ENCODE data around the gene F13A1.

Gene F13A1

GRCh38 chr6:6256259-6256658 is 64.2 kb downstream of the F13A1 start:
- TF ChIP-seq POLR2AphosphoS5 (IDR thresholded peaks at IDR 0.05; ENCODE audit: low read depth, low read length) (no peak), FOXP2 (optimal IDR thresholded peaks at IDR 0.05; ENCODE audit: borderline replicate concordance, extremely low read depth, extremely low read length, insufficient read depth) (no peak), TAF1 (IDR thresholded peaks at IDR 0.05; ENCODE audit: borderline replicate concordance, insufficient read depth, low read length) (no peak), REST (IDR thresholded peaks at IDR 0.05; ENCODE audit: insufficient read depth in 1 of 2, low read depth in 2 of 2, low read length in 2 of 2) (no peak), SIN3A (IDR thresholded peaks at IDR 0.05; ENCODE audit: borderline replicate concordance, insufficient read depth, low read length) (no peak)

GRCh38 chr6:6251555-6252280 is 68.7 kb downstream of the F13A1 start:
- no peak for TF ChIP-seq TAF1 (IDR thresholded peaks at IDR 0.05; ENCODE audit: borderline replicate concordance, insufficient read depth, low read length)
- TF ChIP-seq POLR2AphosphoS5 (IDR thresholded peaks at IDR 0.05; ENCODE audit: low read depth, low read length): no peak
- TF ChIP-seq FOXP2 (optimal IDR thresholded peaks at IDR 0.05; ENCODE audit: borderline replicate concordance, extremely low read depth, extremely low read length, insufficient read depth): no peak
- TF ChIP-seq SIN3A (IDR thresholded peaks at IDR 0.05; ENCODE audit: borderline replicate concordance, insufficient read depth, low read length): no peak
- TF ChIP-seq REST (IDR thresholded peaks at IDR 0.05; ENCODE audit: insufficient read depth in 1 of 2, low read depth in 2 of 2, low read length in 2 of 2): no peak

DNA sequence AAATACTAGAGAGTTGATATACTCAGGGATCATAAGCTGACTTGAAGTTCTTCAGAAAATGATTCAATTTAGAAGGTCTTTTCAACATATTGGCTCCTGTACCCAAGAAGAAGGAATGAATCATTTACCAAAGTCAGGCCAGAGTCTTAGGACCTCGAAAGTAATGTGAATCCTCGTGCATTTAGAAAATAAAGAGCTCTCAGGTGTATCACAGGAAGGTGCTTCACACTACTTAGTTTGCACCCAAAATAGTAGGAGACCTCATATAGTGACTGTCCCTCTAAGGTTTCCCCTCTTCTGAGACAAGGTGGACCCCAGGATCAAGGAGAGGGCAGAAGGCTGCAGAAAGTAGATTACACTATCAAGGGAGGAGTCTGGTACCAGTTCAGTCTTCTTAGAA is 71.8 kb downstream of the F13A1 start:
- TF ChIP-seq POLR2AphosphoS5 (IDR thresholded peaks at IDR 0.05; ENCODE audit: low read depth, low read length) (no peak), TAF1 (IDR thresholded peaks at IDR 0.05; ENCODE audit: borderline replicate concordance, insufficient read depth, low read length) (no peak), SIN3A (IDR thresholded peaks at IDR 0.05; ENCODE audit: borderline replicate concordance, insufficient read depth, low read length) (no peak), FOXP2 (optimal IDR thresholded peaks at IDR 0.05; ENCODE audit: borderline replicate concordance, extremely low read depth, extremely low read length, insufficient read depth) (no peak), REST (IDR thresholded peaks at IDR 0.05; ENCODE audit: insufficient read depth in 1 of 2, low read depth in 2 of 2, low read length in 2 of 2) (no peak)

DNA sequence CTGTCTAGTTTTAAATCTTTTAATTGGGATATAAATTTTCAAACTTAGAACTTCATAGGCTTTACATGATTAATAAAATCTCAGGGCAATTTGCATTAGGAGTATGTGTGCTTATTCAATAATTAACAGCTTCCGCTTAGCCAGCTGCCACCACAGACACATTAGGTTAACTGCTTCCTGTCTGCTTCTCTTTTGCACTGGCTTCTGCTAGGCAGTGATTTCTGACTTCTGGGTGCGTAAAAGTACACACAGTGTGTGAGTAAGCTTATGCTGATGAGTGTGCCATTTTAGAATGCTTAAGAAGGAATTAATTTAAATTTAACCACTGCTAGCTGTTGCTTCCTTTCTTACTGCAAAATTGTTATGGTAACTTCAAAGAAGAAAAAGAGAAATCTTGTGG is 73.9 kb downstream of the F13A1 start:
- TF ChIP-seq FOXP2 (optimal IDR thresholded peaks at IDR 0.05; ENCODE audit: borderline replicate concordance, extremely low read depth, extremely low read length, insufficient read depth) (no peak), TAF1 (IDR thresholded peaks at IDR 0.05; ENCODE audit: borderline replicate concordance, insufficient read depth, low read length) (no peak), REST (IDR thresholded peaks at IDR 0.05; ENCODE audit: insufficient read depth in 1 of 2, low read depth in 2 of 2, low read length in 2 of 2) (no peak), POLR2AphosphoS5 (IDR thresholded peaks at IDR 0.05; ENCODE audit: low read depth, low read length) (no peak)
